Measurements from ENCODE around the gene DISP3.

Gene DISP3

GRCh38 chr1:11456965-11457364 is 22.0 kb upstream of the DISP3 start:
- Histone ChIP-seq H3K9ac (ENCODE audit: low read depth, low read length) (no peak overlapping the region), H3K4me2 (ENCODE audit: insufficient read depth, low read length) (no peak overlapping the region)
- ATAC-seq (ENCODE audit: insufficient read depth, low read depth), result peak; percentile 59; the same call in 2 of the 3 replicates

DNA sequence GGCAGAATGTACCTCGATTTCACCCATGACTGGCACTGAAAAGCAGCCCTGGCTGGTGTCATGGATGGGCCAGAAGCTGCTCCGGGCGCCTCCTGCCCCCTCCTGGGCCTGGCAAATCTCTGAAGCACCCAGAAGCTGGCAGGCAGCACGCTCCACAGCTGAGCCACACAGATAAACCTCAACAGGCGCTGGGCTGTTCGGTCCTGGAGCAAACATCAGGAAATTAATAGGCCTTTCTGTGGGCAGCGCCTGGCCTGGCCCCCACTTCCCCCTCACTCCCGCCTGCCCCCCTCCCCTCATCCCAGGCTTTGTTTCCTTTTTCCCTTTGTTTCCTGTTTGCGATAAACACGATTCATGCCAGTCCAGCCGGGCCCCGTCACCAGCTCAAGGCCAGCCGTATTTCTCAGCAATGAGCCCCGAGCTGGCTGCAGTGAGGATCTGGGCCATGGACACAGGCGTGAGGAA is 20.1 kb upstream of the DISP3 start:
- no peaks in the 10 kb centered on the region for H3K79me2 ChIP-seq (ENCODE audit: insufficient read depth, low read length)
- H3K36me3 ChIP-seq (ENCODE audit: insufficient read depth, low read length), result no peaks in the 10 kb centered on the region
- no peaks in the 10 kb centered on the region for H3K9me3 ChIP-seq (ENCODE audit: insufficient read depth, low read length, severe bottlenecking)
- no peaks in the 10 kb centered on the region for H3K4me1 ChIP-seq (ENCODE audit: insufficient read depth, low read length)
- no peak overlapping the region for H3K27ac ChIP-seq (ENCODE audit: low read length)
- no peak for ATAC-seq (ENCODE audit: insufficient read depth, low read depth)
- no peak for DNase-seq
- no peak overlapping the region for H3K9ac ChIP-seq (ENCODE audit: low read depth, low read length)
- TF ChIP-seq EZH2 (IDR thresholded peaks at IDR 0.05; ENCODE audit: borderline replicate concordance, low read depth, low read length, severe bottlenecking), result no peak
- TF ChIP-seq, protein P1, sequence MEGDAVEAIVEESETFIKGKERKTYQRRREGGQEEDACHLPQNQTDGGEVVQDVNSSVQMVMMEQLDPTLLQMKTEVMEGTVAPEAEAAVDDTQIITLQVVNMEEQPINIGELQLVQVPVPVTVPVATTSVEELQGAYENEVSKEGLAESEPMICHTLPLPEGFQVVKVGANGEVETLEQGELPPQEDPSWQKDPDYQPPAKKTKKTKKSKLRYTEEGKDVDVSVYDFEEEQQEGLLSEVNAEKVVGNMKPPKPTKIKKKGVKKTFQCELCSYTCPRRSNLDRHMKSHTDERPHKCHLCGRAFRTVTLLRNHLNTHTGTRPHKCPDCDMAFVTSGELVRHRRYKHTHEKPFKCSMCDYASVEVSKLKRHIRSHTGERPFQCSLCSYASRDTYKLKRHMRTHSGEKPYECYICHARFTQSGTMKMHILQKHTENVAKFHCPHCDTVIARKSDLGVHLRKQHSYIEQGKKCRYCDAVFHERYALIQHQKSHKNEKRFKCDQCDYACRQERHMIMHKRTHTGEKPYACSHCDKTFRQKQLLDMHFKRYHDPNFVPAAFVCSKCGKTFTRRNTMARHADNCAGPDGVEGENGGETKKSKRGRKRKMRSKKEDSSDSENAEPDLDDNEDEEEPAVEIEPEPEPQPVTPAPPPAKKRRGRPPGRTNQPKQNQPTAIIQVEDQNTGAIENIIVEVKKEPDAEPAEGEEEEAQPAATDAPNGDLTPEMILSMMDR (IDR thresholded peaks at IDR 0.05; ENCODE audit: borderline replicate concordance, extremely low read depth, low read length, poor library complexity, severe bottlenecking), result no peak
- H4K20me1 ChIP-seq (ENCODE audit: insufficient read depth, low read length), result peaks cover 7% of the 10 kb centered on the region
- peaks cover 4% of the 10 kb centered on the region for H3K27me3 ChIP-seq (ENCODE audit: insufficient read depth, low read length, poor library complexity)
- H3K4me3 ChIP-seq (ENCODE audit: low read depth in 1 of 2, low read length in 2 of 2), result no peak overlapping the region
- H2AFZ ChIP-seq (ENCODE audit: low read depth, low read length), result no peak overlapping the region
- H3K4me2 ChIP-seq (ENCODE audit: insufficient read depth, low read length), result no peak overlapping the region

More at GRCh38 chr1:11456965-11457364, 22.0 kb upstream of the DISP3 start:
- H3K4me3 ChIP-seq (ENCODE audit: low read depth in 1 of 2, low read length in 2 of 2), result no peak overlapping the region
- no peak for TF ChIP-seq EZH2 (IDR thresholded peaks at IDR 0.05; ENCODE audit: borderline replicate concordance, low read depth, low read length, severe bottlenecking)
- TF ChIP-seq, protein P1 (IDR thresholded peaks at IDR 0.05; ENCODE audit: borderline replicate concordance, extremely low read depth, low read length, poor library complexity, severe bottlenecking), result no peak
- H4K20me1 ChIP-seq (ENCODE audit: insufficient read depth, low read length), result peaks cover 4% of the 10 kb centered on the region
- peak; percentile 19 for DNase-seq
- no peaks in the 10 kb centered on the region for H3K27me3 ChIP-seq (ENCODE audit: insufficient read depth, low read length, poor library complexity)
- H3K79me2 ChIP-seq (ENCODE audit: insufficient read depth, low read length), result no peaks in the 10 kb centered on the region
- no peak overlapping the region for H3K27ac ChIP-seq (ENCODE audit: low read length)
- no peaks in the 10 kb centered on the region for H3K4me1 ChIP-seq (ENCODE audit: insufficient read depth, low read length)
- no peaks in the 10 kb centered on the region for H3K36me3 ChIP-seq (ENCODE audit: insufficient read depth, low read length)
- no peaks in the 10 kb centered on the region for H3K9me3 ChIP-seq (ENCODE audit: insufficient read depth, low read length, severe bottlenecking)
- H2AFZ ChIP-seq (ENCODE audit: low read depth, low read length), result no peak overlapping the region

- H3K9me3 ChIP-seq (ENCODE audit: insufficient read depth, low read length, severe bottlenecking), result no peaks in the 10 kb centered on the region
- H2AFZ ChIP-seq (ENCODE audit: low read depth, low read length), result no peak overlapping the region
- H3K4me2 ChIP-seq (ENCODE audit: insufficient read depth, low read length), result no peak overlapping the region
- peaks cover 5% of the 10 kb centered on the region; the same call in 1 of the 2 replicates for H4K20me1 ChIP-seq (ENCODE audit: insufficient read depth, low read length)
- no peak for ATAC-seq (ENCODE audit: insufficient read depth, low read depth)
- no peaks in the 10 kb centered on the region for H3K79me2 ChIP-seq (ENCODE audit: insufficient read depth, low read length)
- no peaks in the 10 kb centered on the region for H3K4me1 ChIP-seq (ENCODE audit: insufficient read depth, low read length)
- H3K9ac ChIP-seq (ENCODE audit: low read depth, low read length), result no peak overlapping the region
- H3K27ac ChIP-seq (ENCODE audit: low read length), result no peak overlapping the region
- no peak for DNase-seq
- H3K36me3 ChIP-seq (ENCODE audit: insufficient read depth, low read length), result no peaks in the 10 kb centered on the region
- no peak overlapping the region for H3K4me3 ChIP-seq (ENCODE audit: low read depth in 1 of 2, low read length in 2 of 2)
- no peak for TF ChIP-seq EZH2 (IDR thresholded peaks at IDR 0.05; ENCODE audit: borderline replicate concordance, low read depth, low read length, severe bottlenecking)
- TF ChIP-seq, protein P1 (IDR thresholded peaks at IDR 0.05; ENCODE audit: borderline replicate concordance, extremely low read depth, low read length, poor library complexity, severe bottlenecking), result no peak
- H3K27me3 ChIP-seq (ENCODE audit: insufficient read depth, low read length, poor library complexity), result peaks cover 13% of the 10 kb centered on the region
These were observed 17.3 kb upstream of the DISP3 start for GRCh38 chr1:11461531-11462137.

All from DND-41 (cell line).